Trophoblast cell (in vitro differentiated cells and primary cell): ENCODE measurements around the gene CCDC181.

Experiments used
- DNase-seq, 2 donors: peaks; one replicate each; pipeline ENCODE4 v3.0.0-alpha.2; 2016
- H2AFZ ChIP-seq: 2 replicates; pipeline ENCODE4 v1.6.1; 2013; ENCODE audit warnings: low read length, moderate library complexity, mild to moderate bottlenecking; ENCODE audit not compliant: insufficient read depth, poor library complexity
- H2AK5ac ChIP-seq: 2 replicates; pipeline ENCODE4 v1.6.1; 2013; ENCODE audit warnings: mild to moderate bottlenecking, low read length
- H2BK120ac ChIP-seq: 2 replicates; pipeline ENCODE4 v1.6.1; 2013; ENCODE audit warnings: low read length, mild to moderate bottlenecking, moderate library complexity; ENCODE audit not compliant: insufficient read depth, poor library complexity
- H2BK12ac ChIP-seq: 2 replicates; pipeline ENCODE4 v1.6.1; 2013; ENCODE audit warnings: mild to moderate bottlenecking, low read length, moderate library complexity
- H2BK5ac ChIP-seq: 2 replicates; pipeline ENCODE4 v1.6.1; 2013; ENCODE audit warnings: low read length, low read depth, moderate library complexity, mild to moderate bottlenecking; ENCODE audit not compliant: poor library complexity
- H3K14ac ChIP-seq: 2 replicates; pipeline ENCODE4 v1.6.1; 2013; ENCODE audit warnings: mild to moderate bottlenecking, low read length
- H3K18ac ChIP-seq: 2 replicates; pipeline ENCODE4 v1.6.1; 2013; ENCODE audit warnings: mild to moderate bottlenecking, low read length
- H3K23ac ChIP-seq: 2 replicates; pipeline ENCODE4 v1.6.1; 2013; ENCODE audit warnings: low read length
- H3K27ac ChIP-seq: 2 replicates; pipeline ENCODE4 v1.5.1; 2013; ENCODE audit warnings: low read depth, mild to moderate bottlenecking, inconsistent platforms, low read length, moderate library complexity
- H3K27me3 ChIP-seq: 2 replicates; pipeline ENCODE4 v1.6.1; 2013; ENCODE audit warnings: inconsistent platforms, mild to moderate bottlenecking, low read length, moderate library complexity; ENCODE audit not compliant: insufficient read depth
- H3K36me3 ChIP-seq, 2 experiments: 1 replicate in 1 of 2; 2 replicates in 1 of 2; pipeline ENCODE4 v1.6.1; 2013; ENCODE audit warnings: low read length in 2 of 2, mild to moderate bottlenecking in 2 of 2, moderate library complexity in 1 of 2; ENCODE audit not compliant: insufficient read depth in 2 of 2, control insufficient read depth in 1 of 2
- H3K4ac ChIP-seq: 2 replicates; pipeline ENCODE4 v1.6.1; 2013; ENCODE audit warnings: low read depth, mild to moderate bottlenecking, low read length, moderate library complexity
- H3K4me1 ChIP-seq, 2 experiments: 1 replicate in 1 of 2; 2 replicates in 1 of 2; pipeline ENCODE4 v1.6.1; 2013; ENCODE audit warnings: low read length in 2 of 2, mild to moderate bottlenecking in 2 of 2, moderate library complexity in 1 of 2; ENCODE audit not compliant: insufficient read depth in 2 of 2, control insufficient read depth in 1 of 2
- H3K4me2 ChIP-seq: 2 replicates; pipeline ENCODE4 v1.6.1; 2013; ENCODE audit warnings: inconsistent platforms, mild to moderate bottlenecking, low read length, moderate library complexity
- H3K4me3 ChIP-seq: 2 replicates; pipeline ENCODE4 v1.5.1; 2013; ENCODE audit warnings: mild to moderate bottlenecking, low read depth, low read length, inconsistent platforms
- H3K79me1 ChIP-seq: one replicate; pipeline ENCODE4 v1.6.1; 2013; ENCODE audit warnings: low read length
- H3K79me2 ChIP-seq: 2 replicates; pipeline ENCODE4 v1.6.1; 2013; ENCODE audit warnings: low read length, mild to moderate bottlenecking; ENCODE audit not compliant: control insufficient read depth, insufficient read depth, poor library complexity
- H3K9ac ChIP-seq: 2 replicates; pipeline ENCODE4 v1.6.1; 2013; ENCODE audit warnings: mild to moderate bottlenecking, low read length
- H3K9me3 ChIP-seq: 2 replicates; pipeline ENCODE4 v1.6.1; 2013; ENCODE audit warnings: low read depth, mild to moderate bottlenecking, control low read depth, inconsistent platforms, low read length; ENCODE audit not compliant: insufficient read depth
- H4K12ac ChIP-seq: 2 replicates; pipeline ENCODE4 v1.6.1; 2013; ENCODE audit warnings: low read depth, mild to moderate bottlenecking, low read length, moderate library complexity
- H4K8ac ChIP-seq: 2 replicates; pipeline ENCODE4 v1.6.1; 2013; ENCODE audit warnings: low read depth, mild to moderate bottlenecking, low read length, moderate library complexity
- H4K91ac ChIP-seq: one replicate; pipeline ENCODE4 v1.6.1; 2013; ENCODE audit warnings: low read depth, mild to moderate bottlenecking, low read length, moderate library complexity
- WGBS: extraction: QIAGEN DNeasy Blood & Tissue Kit; methylation state at CpG from one replicate; pipeline ENCODE4 v1.1.7; 2013; ENCODE audit warnings: missing lambda C conversion rate; ENCODE audit not compliant: insufficient read length, insufficient coverage; ENCODE audit errors: extremely low coverage; 5-methylcytosine and 5-hydroxymethylcytosine counted together

The CCDC181 gene

GRCh38 chr1:169472738-169473137 is 45.5 kb upstream of the CCDC181 start:
- no peak overlapping the region for H3K14ac ChIP-seq
- H3K79me1 ChIP-seq: no peaks in the 10 kb centered on the region
- no peak for DNase-seq
- no peak overlapping the region for H3K4me3 ChIP-seq
- peaks cover 13 to 22% of the 10 kb centered on the region in 2 experiments for H3K36me3 ChIP-seq
- no peak overlapping the region for H2AFZ ChIP-seq
- H3K27me3 ChIP-seq: no peaks in the 10 kb centered on the region
- no peaks in the 10 kb centered on the region for H3K9me3 ChIP-seq
- H4K12ac ChIP-seq: no peak overlapping the region
- H3K4me2 ChIP-seq: no peak overlapping the region
- WGBS: no CpG with 5 or more reads among the region's 3 CpGs
- no peak overlapping the region for H4K8ac ChIP-seq
- no peak overlapping the region for H2AK5ac ChIP-seq
- no peak overlapping the region for H3K4ac ChIP-seq
- no peak overlapping the region for H3K23ac ChIP-seq
- H3K9ac ChIP-seq: no peak overlapping the region
- no peaks in the 10 kb centered on the region for H3K79me2 ChIP-seq
- no peaks in the 10 kb centered on the region for H3K4me1 ChIP-seq
- H2BK5ac ChIP-seq: no peak overlapping the region
- no peak overlapping the region for H3K18ac ChIP-seq
- H2BK12ac ChIP-seq: no peak overlapping the region
- no peak overlapping the region for H4K91ac ChIP-seq
- H3K27ac ChIP-seq: no peak overlapping the region
- no peak overlapping the region for H2BK120ac ChIP-seq

DNA sequence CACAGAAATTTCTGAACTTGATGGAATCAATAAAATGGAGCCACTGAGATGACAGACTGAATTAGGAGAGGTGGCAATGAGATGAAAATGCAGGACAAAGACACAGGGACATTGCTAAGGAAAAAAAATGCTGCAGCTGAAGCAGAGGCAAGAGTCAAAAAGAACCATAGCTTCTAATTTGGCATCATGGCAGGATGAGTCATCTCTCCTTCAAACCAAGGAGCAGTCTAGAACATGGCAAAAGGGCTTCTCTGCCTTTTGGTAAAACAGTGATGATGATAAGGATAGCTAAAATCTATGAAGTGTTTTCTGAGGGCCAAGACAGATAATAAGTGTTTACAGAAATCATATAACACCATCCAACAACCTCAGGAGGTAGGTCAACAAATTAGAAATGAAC is 41.7 kb upstream of the CCDC181 start:
- H3K79me2 ChIP-seq: no peaks in the 10 kb centered on the region
- H3K4me1 ChIP-seq: no peaks in the 10 kb centered on the region
- H4K8ac ChIP-seq: no peak overlapping the region
- H3K27ac ChIP-seq: no peak overlapping the region
- no peak overlapping the region for H2BK120ac ChIP-seq
- H3K4me2 ChIP-seq: no peak overlapping the region
- H4K91ac ChIP-seq: no peak overlapping the region
- H3K18ac ChIP-seq: no peak overlapping the region
- no peaks in the 10 kb centered on the region for H3K27me3 ChIP-seq
- H3K9ac ChIP-seq: no peak overlapping the region
- no peak overlapping the region for H2BK5ac ChIP-seq
- H3K4ac ChIP-seq: no peak overlapping the region
- H3K4me3 ChIP-seq: no peak overlapping the region
- no peak overlapping the region for H4K12ac ChIP-seq
- no peaks in the 10 kb centered on the region for H3K79me1 ChIP-seq
- no peak overlapping the region for H3K23ac ChIP-seq
- H3K36me3 ChIP-seq: peaks cover 6 to 16% of the 10 kb centered on the region in 2 experiments
- no peak for DNase-seq
- no peaks in the 10 kb centered on the region for H3K9me3 ChIP-seq
- no peak overlapping the region for H2BK12ac ChIP-seq
- H2AK5ac ChIP-seq: no peak overlapping the region
- no peak overlapping the region for H2AFZ ChIP-seq
- H3K14ac ChIP-seq: no peak overlapping the region

DNA sequence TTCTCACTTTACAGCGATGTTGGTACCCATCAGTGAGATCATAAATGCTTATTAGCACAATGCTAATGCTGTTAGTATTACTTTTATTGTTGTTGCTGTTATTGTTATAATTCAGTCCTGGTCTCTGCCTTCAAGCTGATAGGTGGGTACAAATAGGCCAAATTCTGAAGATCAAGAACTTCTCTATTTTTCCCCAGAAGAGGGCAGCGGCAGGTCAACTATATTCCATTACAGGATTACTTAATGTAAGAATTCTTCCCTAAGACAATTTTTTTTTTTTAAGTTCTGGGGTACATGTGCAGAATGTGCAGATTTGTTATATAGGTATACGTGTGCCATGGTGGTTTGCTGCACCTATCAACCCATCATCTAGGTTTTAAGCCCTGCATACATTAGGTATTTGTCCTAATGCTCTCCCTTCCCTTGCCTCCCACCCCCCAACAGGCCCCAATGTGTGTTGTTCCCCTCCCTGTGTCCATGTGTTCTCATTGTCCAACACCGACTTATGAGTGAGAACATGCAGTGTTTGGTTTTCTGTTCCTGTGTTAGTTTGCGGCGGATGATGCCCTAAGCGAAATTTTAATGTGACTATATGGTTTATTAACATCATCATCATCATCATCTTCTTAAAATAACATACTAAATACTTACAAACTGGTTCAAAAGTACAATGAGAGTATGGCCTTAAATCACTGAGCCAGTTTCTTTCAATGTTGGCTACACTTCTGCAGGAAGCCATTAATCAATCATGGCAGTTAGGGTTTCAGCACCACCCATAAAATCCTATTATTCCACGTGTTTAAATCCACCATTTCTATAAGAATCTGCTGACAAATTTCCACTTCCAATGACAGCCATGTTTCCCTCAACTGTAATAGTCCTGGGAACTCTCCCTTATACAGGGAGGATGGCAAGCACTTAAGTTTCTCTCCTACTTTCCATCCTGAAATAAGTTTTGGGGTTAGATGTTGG is 39.3 kb upstream of the CCDC181 start:
- H3K4me1 ChIP-seq: no peaks in the 10 kb centered on the region
- no peak overlapping the region for H3K4me2 ChIP-seq
- H3K27ac ChIP-seq: no peak overlapping the region
- no peak overlapping the region for H4K91ac ChIP-seq
- no peaks in the 10 kb centered on the region for H3K9me3 ChIP-seq
- H2BK120ac ChIP-seq: no peak overlapping the region
- no CpG with 5 or more reads among the region's 8 CpGs for WGBS
- peak; percentile 12 to 57 for DNase-seq
- H3K4me3 ChIP-seq: no peak overlapping the region
- H3K36me3 ChIP-seq: peaks cover 6 to 14% of the 10 kb centered on the region in 2 experiments
- H3K18ac ChIP-seq: no peak overlapping the region
- no peak overlapping the region for H2AFZ ChIP-seq
- H3K9ac ChIP-seq: no peak overlapping the region
- H3K79me1 ChIP-seq: no peaks in the 10 kb centered on the region
- no peak overlapping the region for H3K4ac ChIP-seq
- no peak overlapping the region for H3K23ac ChIP-seq
- no peak overlapping the region for H3K14ac ChIP-seq
- no peak overlapping the region for H2BK12ac ChIP-seq
- no peak overlapping the region for H2AK5ac ChIP-seq
- no peaks in the 10 kb centered on the region for H3K27me3 ChIP-seq
- no peaks in the 10 kb centered on the region for H3K79me2 ChIP-seq
- H4K8ac ChIP-seq: no peak overlapping the region
- no peak overlapping the region for H4K12ac ChIP-seq
- no peak overlapping the region for H2BK5ac ChIP-seq

DNA sequence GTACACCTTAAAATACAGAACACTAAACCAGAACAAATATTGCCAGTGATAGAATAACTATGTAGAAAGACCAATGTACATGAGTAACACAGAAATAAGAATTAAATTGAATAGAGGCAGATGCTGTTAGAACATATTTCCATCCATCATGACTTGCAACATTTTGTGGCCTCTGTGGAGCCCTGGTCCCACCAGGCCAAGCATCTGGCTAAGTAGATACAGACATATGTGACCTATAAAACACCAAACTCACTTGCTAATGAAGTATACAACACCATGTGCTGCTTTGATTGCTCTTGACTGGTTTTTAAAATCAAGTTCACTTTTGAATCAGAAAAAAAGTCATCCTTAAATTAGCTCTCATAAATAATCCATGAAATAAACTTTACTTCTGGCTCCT is 38.0 kb upstream of the CCDC181 start:
- Histone ChIP-seq H3K23ac (no peak overlapping the region), H3K4me1 (no peaks in the 10 kb centered on the region), H3K27me3 (no peaks in the 10 kb centered on the region)

More for the DNA sequence above, 38.0 kb upstream of the CCDC181 start:
- Histone ChIP-seq H3K27ac (no peak overlapping the region), H2AK5ac (no peak overlapping the region), H3K36me3 (peaks cover 4 to 12% of the 10 kb centered on the region in 2 experiments), H2AFZ (no peak overlapping the region), H3K79me1 (no peaks in the 10 kb centered on the region), H3K79me2 (no peaks in the 10 kb centered on the region), H4K91ac (no peak overlapping the region), H3K4me2 (no peak overlapping the region), H2BK5ac (no peak overlapping the region), H3K9ac (no peak overlapping the region), H3K14ac (no peak overlapping the region), H4K12ac (no peak overlapping the region), H2BK120ac (no peak overlapping the region), H3K4me3 (no peak overlapping the region), H3K4ac (no peak overlapping the region), H2BK12ac (no peak overlapping the region), H3K9me3 (peaks cover 2% of the 10 kb centered on the region), H4K8ac (no peak overlapping the region), H3K18ac (no peak overlapping the region)
- DNase-seq: no peak
